Left hindlimb (tissue), 1 donor: ENCODE data around the gene PPIL6.

Experiments
- DNase-seq: peaks from one replicate; pipeline ENCODE4 v3.0.0-alpha.2; 2018

PPIL6 gene

GRCh38 chr6:109440331-109441068, at the start of gene PPIL6, which contains the start of gene SMPD2:
TSS of gene PPIL6 (minus strand) at chr6:109440628. CDS start at chr6:109440590, 38 bp downstream.
TSS of gene SMPD2 (plus strand) at chr6:109440724. CDS start at chr6:109441122, 398 bp downstream.
- DNase-seq = peak; percentile 95

GRCh38 chr6:109488001-109488400, 47.6 kb upstream of the PPIL6 start:
- DNase-seq = no peak

GRCh38 chr6:109486068-109486467, 45.6 kb upstream of the PPIL6 start:
- DNase-seq = no peak

- no peak for DNase-seq
Measured at GRCh38 chr6:109485266-109485935, 45.0 kb upstream of the PPIL6 start.

- DNase-seq = no peak
Measured at GRCh38 chr6:109484122-109484521, 43.7 kb upstream of the PPIL6 start.

- DNase-seq = no peak
Measured at GRCh38 chr6:109483735-109484057, 43.3 kb upstream of the PPIL6 start.

GRCh38 chr6:109482905-109483734, 42.7 kb upstream of the PPIL6 start, which contains the start of gene ZBTB24:
TSS of gene ZBTB24 (minus strand) at chr6:109483219. CDS start at chr6:109482026, 1,193 bp downstream.
- DNase-seq = peak; percentile 93

- no peak for DNase-seq
Measured at GRCh38 chr6:109480993-109481480, 40.6 kb upstream of the PPIL6 start.

- no peak for DNase-seq
Measured at GRCh38 chr6:109478841-109479624, 38.6 kb upstream of the PPIL6 start.

- DNase-seq = no peak
Measured at GRCh38 chr6:109478222-109478805, 37.9 kb upstream of the PPIL6 start.

GRCh38 chr6:109477725-109478124, 37.3 kb upstream of the PPIL6 start:
- no peak for DNase-seq

GRCh38 chr6:109477184-109477583, 36.8 kb upstream of the PPIL6 start:
- no peak for DNase-seq

GRCh38 chr6:109475625-109476024, 35.2 kb upstream of the PPIL6 start:
- DNase-seq = no peak

- no peak for DNase-seq
Measured at GRCh38 chr6:109474995-109475394, 34.6 kb upstream of the PPIL6 start.

GRCh38 chr6:109473120-109473519, 32.7 kb upstream of the PPIL6 start:
- no peak for DNase-seq

GRCh38 chr6:109472132-109472995, 31.9 kb upstream of the PPIL6 start:
- no peak for DNase-seq

- no peak for DNase-seq
Measured at GRCh38 chr6:109471105-109471810, 30.8 kb upstream of the PPIL6 start.

- no peak for DNase-seq
Measured at GRCh38 chr6:109469591-109470189, 29.3 kb upstream of the PPIL6 start.

- no peak for DNase-seq
Measured at GRCh38 chr6:109467696-109468095, 27.3 kb upstream of the PPIL6 start.
